Measurements from ENCODE around the gene NCBP3.

Gene NCBP3

GRCh38 chr17:3845621-3846436, at the start of gene NCBP3:
Gene NCBP3, minus strand, starts transcription at chr17:3846246. Its CDS starts 23 bp downstream, at chr17:3846223.
- peaks cover 10% of the 10 kb centered on the region for H3K36me3 ChIP-seq
- H3K9me3 ChIP-seq, result no peaks in the 10 kb centered on the region
- no peaks in the 10 kb centered on the region for H3K27me3 ChIP-seq
- H3K4me3 ChIP-seq (ENCODE audit: low read depth in 1 of 2, low read length in 1 of 2), result peak within 1 kb of the TSS; percentile 80 to 97
- peak within 1 kb of the TSS; percentile 82 for H3K27ac ChIP-seq
- TF ChIP-seq CTCF (IDR thresholded peaks at IDR 0.05), result peak; percentile 99
- H3K4me1 ChIP-seq (ENCODE audit: control insufficient read depth in 1 of 2, insufficient read depth in 1 of 2, low read depth in 1 of 2, low read length in 1 of 2), result peaks cover 33 to 38% of the 10 kb centered on the region in 2 experiments

GRCh38 chr17:3895354-3895753, 49.3 kb upstream of the NCBP3 start:
- no peaks in the 10 kb centered on the region for H3K9me3 ChIP-seq
- peaks cover 52% of the 10 kb centered on the region for H3K36me3 ChIP-seq
- H3K4me3 ChIP-seq (ENCODE audit: low read depth in 1 of 2, low read length in 1 of 2), result no peak overlapping the region
- peak overlapping the region; percentile 87 for H3K27ac ChIP-seq
- H3K4me1 ChIP-seq (ENCODE audit: control insufficient read depth in 1 of 2, insufficient read depth in 1 of 2, low read depth in 1 of 2, low read length in 1 of 2), result peaks cover 37 to 51% of the 10 kb centered on the region in 2 experiments
- peaks cover 5% of the 10 kb centered on the region for H3K27me3 ChIP-seq
- TF ChIP-seq CTCF (IDR thresholded peaks at IDR 0.05), result no peak

GRCh38 chr17:3894911-3895343, 48.9 kb upstream of the NCBP3 start:
- Histone ChIP-seq H3K27me3 (peaks cover 5% of the 10 kb centered on the region), H3K4me3 (ENCODE audit: low read depth in 1 of 2, low read length in 1 of 2) (no peak overlapping the region), H3K27ac (peak overlapping the region; percentile 87), H3K4me1 (ENCODE audit: control insufficient read depth in 1 of 2, insufficient read depth in 1 of 2, low read depth in 1 of 2, low read length in 1 of 2) (peaks cover 37 to 55% of the 10 kb centered on the region in 2 experiments), H3K9me3 (no peaks in the 10 kb centered on the region), H3K36me3 (peaks cover 48% of the 10 kb centered on the region)
- no peak for TF ChIP-seq CTCF (IDR thresholded peaks at IDR 0.05)

GRCh38 chr17:3894188-3894587, 48.1 kb upstream of the NCBP3 start:
- peak overlapping the region; percentile 87 for H3K27ac ChIP-seq
- peaks cover 37 to 61% of the 10 kb centered on the region in 2 experiments for H3K4me1 ChIP-seq (ENCODE audit: control insufficient read depth in 1 of 2, insufficient read depth in 1 of 2, low read depth in 1 of 2, low read length in 1 of 2)
- no peak for TF ChIP-seq CTCF (IDR thresholded peaks at IDR 0.05)
- H3K4me3 ChIP-seq (ENCODE audit: low read depth in 1 of 2, low read length in 1 of 2), result peak overlapping the region; percentile 77 to 98
- peaks cover 41% of the 10 kb centered on the region for H3K36me3 ChIP-seq
- H3K9me3 ChIP-seq, result no peaks in the 10 kb centered on the region
- peaks cover 5% of the 10 kb centered on the region for H3K27me3 ChIP-seq

- Histone ChIP-seq H3K4me3 (ENCODE audit: low read depth in 1 of 2, low read length in 1 of 2) (peak overlapping the region; percentile 77 to 98), H3K9me3 (no peaks in the 10 kb centered on the region), H3K36me3 (peaks cover 36% of the 10 kb centered on the region), H3K4me1 (ENCODE audit: control insufficient read depth in 1 of 2, insufficient read depth in 1 of 2, low read depth in 1 of 2, low read length in 1 of 2) (peaks cover 37 to 65% of the 10 kb centered on the region in 2 experiments), H3K27me3 (peaks cover 5% of the 10 kb centered on the region), H3K27ac (peak overlapping the region; percentile 87)
- TF ChIP-seq CTCF (IDR thresholded peaks at IDR 0.05), result no peak
Measured at GRCh38 chr17:3893720-3894116, 47.7 kb upstream of the NCBP3 start.
